ENCODE measurements around the gene RNF180.
"Not testable (repeated sequence)": the region's sequence is repeated elsewhere in the genome, so short reads cannot be mapped to it uniquely, and the experiment has no call there.

RNF180 gene

DNA sequence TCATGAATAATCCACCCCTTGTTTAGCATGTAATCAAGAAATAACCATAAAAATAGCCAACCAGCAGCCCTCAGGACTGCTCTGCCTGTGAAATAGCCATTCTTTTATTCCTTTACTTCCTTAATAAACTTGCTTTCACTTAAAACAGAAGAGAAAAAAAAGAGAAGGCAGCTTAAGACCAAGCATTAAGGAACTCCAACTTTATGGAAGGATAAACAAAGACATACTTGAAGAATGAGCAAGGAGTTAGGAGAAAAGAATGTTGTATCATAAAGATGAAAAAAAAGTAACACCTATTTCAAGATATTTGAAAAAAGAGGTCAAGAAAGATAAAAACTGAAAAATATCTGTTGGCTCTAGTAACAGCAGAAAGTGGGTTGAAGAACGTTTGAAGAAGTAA, 107.6 kb downstream of the RNF180 start:
- Histone ChIP-seq H3K4me1 (peaks cover 0 to 67% (median 12%) of the 10 kb centered on the region in 4 donors), H3K4me3 (no peak overlapping the region), H3K27me3 (no peaks in the 10 kb centered on the region), H3K36me3 (no peaks in the 10 kb centered on the region), H3K9me3 (no peaks in the 10 kb centered on the region), H3K27ac (no peak overlapping the region)
- no peak for DNase-seq
- intact Hi-C loops (cut with DNase I; ENCODE audit: low total_unique reads) = no loop called here
- TF ChIP-seq, protein P1, sequence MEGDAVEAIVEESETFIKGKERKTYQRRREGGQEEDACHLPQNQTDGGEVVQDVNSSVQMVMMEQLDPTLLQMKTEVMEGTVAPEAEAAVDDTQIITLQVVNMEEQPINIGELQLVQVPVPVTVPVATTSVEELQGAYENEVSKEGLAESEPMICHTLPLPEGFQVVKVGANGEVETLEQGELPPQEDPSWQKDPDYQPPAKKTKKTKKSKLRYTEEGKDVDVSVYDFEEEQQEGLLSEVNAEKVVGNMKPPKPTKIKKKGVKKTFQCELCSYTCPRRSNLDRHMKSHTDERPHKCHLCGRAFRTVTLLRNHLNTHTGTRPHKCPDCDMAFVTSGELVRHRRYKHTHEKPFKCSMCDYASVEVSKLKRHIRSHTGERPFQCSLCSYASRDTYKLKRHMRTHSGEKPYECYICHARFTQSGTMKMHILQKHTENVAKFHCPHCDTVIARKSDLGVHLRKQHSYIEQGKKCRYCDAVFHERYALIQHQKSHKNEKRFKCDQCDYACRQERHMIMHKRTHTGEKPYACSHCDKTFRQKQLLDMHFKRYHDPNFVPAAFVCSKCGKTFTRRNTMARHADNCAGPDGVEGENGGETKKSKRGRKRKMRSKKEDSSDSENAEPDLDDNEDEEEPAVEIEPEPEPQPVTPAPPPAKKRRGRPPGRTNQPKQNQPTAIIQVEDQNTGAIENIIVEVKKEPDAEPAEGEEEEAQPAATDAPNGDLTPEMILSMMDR (IDR thresholded peaks at IDR 0.05) = no peak

- Histone ChIP-seq H3K9me3 (peaks cover 0 to 12% (median 10%) of the 10 kb centered on the region in 3 donors), H3K27me3 (no peaks in the 10 kb centered on the region), H3K4me3 (no peak overlapping the region), H3K36me3 (no peaks in the 10 kb centered on the region), H3K27ac (no peak overlapping the region), H3K4me1 (peaks cover 0 to 9% (median 2%) of the 10 kb centered on the region in 4 donors)
- TF ChIP-seq, protein P1 (IDR thresholded peaks at IDR 0.05) = no peak
- no peak for DNase-seq
- intact Hi-C loops (cut with DNase I; ENCODE audit: low total_unique reads) = no loop called here
Measured at GRCh38 chr5:64285188-64286130, 119.8 kb downstream of the RNF180 start.

GRCh38 chr5:64286381-64286780, 120.7 kb downstream of the RNF180 start:
- intact Hi-C loops (cut with DNase I; ENCODE audit: low total_unique reads) = no loop called here
- TF ChIP-seq, protein P1 (IDR thresholded peaks at IDR 0.05) = no peak
- H3K27ac ChIP-seq = no peak overlapping the region

GRCh38 chr5:64288496-64288895, 122.9 kb downstream of the RNF180 start:
- H3K4me1 ChIP-seq; H3K36me3 ChIP-seq; H3K27ac ChIP-seq; H3K9me3 ChIP-seq; H3K4me3 ChIP-seq; intact Hi-C loops (cut with DNase I; ENCODE audit: low total_unique reads); H3K27me3 ChIP-seq; DNase-seq: not testable (repeated sequence)

More at GRCh38 chr5:64286381-64286780, 120.7 kb downstream of the RNF180 start:
- Histone ChIP-seq H3K36me3 (no peaks in the 10 kb centered on the region), H3K4me1 (peaks cover 0 to 9% (median 2%) of the 10 kb centered on the region in 4 donors), H3K4me3 (no peak overlapping the region), H3K27me3 (no peaks in the 10 kb centered on the region), H3K9me3 (peaks cover 0 to 12% (median 10%) of the 10 kb centered on the region in 3 donors)
- no peak for DNase-seq

- H3K4me1 ChIP-seq = peaks cover 0 to 9% (median 0%) of the 10 kb centered on the region in 4 donors
- TF ChIP-seq, protein P1 (IDR thresholded peaks at IDR 0.05) = no peak
- H3K9me3 ChIP-seq = peaks cover 0 to 7% (median 6%) of the 10 kb centered on the region in 3 donors
- H3K36me3 ChIP-seq = no peaks in the 10 kb centered on the region
- intact Hi-C loops (cut with DNase I; ENCODE audit: low total_unique reads) = no loop called here
- no peak overlapping the region for H3K27ac ChIP-seq
- DNase-seq = no peak
- no peak overlapping the region for H3K4me3 ChIP-seq
- no peaks in the 10 kb centered on the region for H3K27me3 ChIP-seq
Measured at GRCh38 chr5:64292611-64293215, 127.1 kb downstream of the RNF180 start.

DNA sequence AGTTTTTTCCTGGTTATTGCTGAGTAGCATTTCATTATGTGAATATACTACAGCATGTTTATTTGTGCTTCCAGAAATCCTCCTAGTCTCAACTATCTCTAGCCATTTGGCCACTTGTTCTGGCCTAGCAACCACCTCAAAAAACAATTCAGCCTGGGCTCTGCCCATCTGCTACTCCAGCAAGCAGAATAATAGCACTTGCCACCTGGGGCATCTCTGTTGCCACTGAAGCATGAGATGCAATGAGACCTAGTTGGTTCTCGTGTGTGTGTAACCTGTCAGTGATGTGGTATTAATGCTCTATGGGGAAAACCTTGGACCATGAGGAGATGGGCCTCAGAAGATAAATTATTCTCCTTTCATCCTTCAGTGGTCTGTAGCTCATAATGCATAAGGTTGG, 129.5 kb downstream of the RNF180 start:
- H3K9me3 ChIP-seq = peaks cover 0 to 7% (median 6%) of the 10 kb centered on the region in 3 donors
- TF ChIP-seq, protein P1 (IDR thresholded peaks at IDR 0.05) = no peak
- intact Hi-C loops (cut with DNase I; ENCODE audit: low total_unique reads) = no loop called here

More for the DNA sequence above, 129.5 kb downstream of the RNF180 start:
- no peak overlapping the region for H3K27ac ChIP-seq
- no peaks in the 10 kb centered on the region for H3K36me3 ChIP-seq
- H3K4me3 ChIP-seq = no peak overlapping the region
- no peak for DNase-seq
- H3K27me3 ChIP-seq = no peaks in the 10 kb centered on the region
- H3K4me1 ChIP-seq = peaks cover 0 to 7% (median 0%) of the 10 kb centered on the region in 4 donors

Measured in tibial artery (tissue), 4 donors.